HG03095 (cell line): ENCODE data around the gene AP1M2.
"Not testable (repeated sequence)": the region's sequence is repeated elsewhere in the genome, so short reads cannot be mapped to it uniquely, and the experiment has no call there.

Experiments
- ATAC-seq: cut with Tn5 transposase; IDR thresholded peaks from one replicate; pipeline ENCODE4 v1.9.1; 2021; ENCODE audit warnings: moderate library complexity; ENCODE audit not compliant: unreplicated experiment

Gene AP1M2

GRCh38 chr19:10602330-10603083, 15.4 kb upstream of the AP1M2 start:
- no peak for ATAC-seq

- no peak for ATAC-seq
These were observed 14.9 kb upstream of the AP1M2 start for GRCh38 chr19:10601999-10602329.

DNA sequence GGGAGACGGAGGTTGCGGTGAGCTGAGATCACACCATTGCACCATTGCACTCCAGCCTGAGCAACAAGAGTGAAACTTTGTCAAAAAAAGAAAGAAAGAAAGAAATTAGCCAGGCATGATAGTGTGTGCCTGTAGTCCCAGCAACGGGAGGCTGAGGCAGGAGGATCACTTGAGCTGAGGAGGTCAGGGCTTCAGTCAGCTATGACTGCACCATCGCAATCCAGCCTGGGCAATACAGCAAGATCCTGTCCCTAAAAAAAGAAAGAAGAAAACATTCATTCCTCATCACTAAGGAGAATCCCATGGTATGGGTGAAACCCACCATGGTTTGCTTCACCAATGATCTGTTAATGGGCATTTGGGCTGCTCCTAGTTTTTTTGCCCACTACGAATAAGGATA, 13.0 kb upstream of the AP1M2 start:
- no peak for ATAC-seq

DNA sequence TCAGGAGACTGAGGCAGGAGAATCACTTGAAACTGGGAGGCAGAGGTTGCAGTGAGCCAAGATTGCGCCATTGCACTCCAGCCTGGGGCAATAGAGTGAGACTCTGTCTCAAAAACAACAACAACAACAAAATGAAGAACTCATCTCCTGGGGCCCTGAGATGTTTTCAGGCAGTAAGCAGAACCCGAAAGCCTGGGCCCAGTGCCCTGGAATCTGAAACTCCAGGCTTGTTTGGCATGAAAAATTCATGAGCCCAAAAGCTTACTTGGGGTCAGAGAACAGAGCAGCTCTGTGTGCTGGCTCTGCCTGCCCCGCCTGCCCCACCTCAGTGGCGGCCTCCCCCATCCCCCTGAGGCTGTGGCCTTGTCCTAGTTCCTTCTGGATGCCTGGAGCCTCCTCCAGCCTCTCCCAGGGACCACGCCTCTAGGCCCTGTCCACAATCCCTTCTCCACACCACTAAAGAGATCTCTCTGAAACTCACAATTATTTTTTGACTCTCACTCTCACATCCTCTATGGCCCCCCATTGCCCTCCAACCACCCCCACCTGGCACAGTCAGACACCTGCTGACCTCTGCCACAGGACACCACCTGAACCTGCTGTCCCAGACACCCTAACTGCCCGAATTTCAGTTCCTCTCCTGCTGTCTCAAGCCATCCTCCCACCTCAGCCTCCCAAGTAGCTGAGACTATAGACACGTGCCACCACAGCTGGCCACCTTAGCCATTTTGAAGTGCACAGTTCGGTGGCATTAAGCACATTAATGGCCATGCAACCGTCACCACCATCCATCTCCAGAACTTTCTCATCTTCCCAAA, 6.9 kb upstream of the AP1M2 start:
- ATAC-seq, result no peak

DNA sequence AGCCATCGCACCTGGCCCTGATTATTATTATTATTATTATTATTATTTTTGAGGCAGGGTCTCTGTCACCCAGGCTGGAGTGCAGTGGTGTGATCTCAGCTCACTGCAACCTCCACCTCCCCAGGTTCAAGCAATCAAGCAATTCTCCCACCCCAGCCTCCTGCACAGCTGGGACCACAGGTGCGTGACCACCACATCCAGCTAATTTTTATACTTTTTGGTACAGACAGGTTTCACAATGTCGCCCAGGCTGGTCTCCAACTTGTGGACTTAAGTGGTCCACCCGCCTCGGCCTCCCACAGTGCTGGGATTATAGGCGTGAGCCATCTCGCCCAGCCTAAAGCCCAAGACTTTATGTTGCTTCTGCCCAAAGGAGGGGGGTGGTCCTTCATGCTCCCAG, 6.0 kb upstream of the AP1M2 start:
- no peak for ATAC-seq

- ATAC-seq, result no peak
These were observed 683 bp upstream of the AP1M2 start for GRCh38 chr19:10587839-10588150.

DNA sequence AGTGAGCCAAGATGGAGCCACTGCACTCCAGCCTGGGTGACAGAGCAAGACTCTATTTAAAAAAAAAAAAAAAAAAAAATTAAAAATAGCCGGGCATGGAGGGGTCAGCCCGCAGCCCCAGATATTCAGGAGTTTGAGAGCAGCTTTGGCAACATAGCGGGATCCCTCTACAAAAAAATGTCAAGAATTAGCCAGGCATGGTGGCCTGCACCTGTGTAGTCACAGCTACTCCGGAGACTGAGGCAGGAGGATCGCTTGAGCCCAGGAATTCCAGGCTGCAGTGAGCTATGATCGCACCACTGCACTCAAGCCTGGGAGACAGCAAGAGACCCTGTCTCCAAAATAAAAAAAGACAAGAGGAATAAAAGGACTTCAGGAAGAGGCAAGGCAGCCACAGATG, 716 bp downstream of the AP1M2 start:
- no peak for ATAC-seq

DNA sequence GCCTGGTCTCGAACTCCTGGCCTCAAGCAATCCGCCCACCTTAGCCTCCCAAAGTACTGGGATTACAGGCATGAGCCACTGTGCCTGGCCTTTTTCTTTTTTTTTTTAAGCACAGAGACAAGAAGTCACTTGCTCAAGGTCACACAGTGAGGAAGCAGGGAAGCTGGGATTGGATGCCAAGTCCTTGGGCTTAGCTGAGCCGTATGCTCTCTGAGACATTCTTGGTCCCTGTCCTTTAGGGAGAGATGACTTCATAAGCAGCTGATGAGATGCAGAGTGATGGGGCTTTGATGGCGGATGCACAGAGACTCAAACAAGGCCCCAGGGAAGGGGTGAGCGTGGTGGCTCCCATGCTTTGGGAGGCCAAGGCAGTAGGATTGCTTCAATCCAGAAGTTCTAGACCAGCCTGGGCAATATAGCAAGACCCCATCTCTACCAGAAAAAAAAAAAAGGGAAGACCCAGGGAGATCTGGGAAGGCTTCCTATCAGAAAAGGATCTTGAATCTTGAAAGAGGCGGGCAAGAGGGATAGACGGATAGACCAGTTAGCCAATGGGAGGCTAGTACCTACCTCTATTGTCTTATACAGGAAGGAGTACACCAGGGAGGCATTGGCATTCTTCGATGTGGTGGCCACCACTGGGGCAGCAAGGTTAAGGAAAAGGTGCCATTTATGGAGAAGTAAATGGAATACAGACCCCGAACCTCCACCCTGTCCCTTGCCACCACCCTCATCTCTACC, 3.9 kb downstream of the AP1M2 start:
- no peak for ATAC-seq

GRCh38 chr19:10582091-10582490, 5.0 kb downstream of the AP1M2 start:
- ATAC-seq, result no peak

GRCh38 chr19:10580979-10581631, 6.0 kb downstream of the AP1M2 start:
- ATAC-seq, result no peak

DNA sequence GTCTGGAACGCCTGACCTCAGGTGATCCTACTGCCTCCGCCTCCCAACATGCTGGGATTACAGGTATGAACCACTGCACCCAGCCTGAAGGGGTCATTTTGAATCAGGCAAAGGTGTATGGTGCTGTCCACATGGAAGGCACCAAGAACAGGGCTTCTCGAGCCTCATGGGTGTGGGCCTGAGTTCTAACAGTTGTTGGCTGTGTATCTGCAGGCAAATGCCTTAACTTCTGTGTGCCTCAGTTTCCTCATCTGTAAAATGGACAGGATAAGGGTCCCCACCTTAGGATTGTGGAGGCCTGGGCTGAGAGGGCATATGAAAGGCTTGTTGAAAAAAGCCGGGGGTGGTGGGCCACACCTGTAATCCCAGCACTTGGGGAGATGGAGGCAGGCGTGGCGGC, 9.2 kb downstream of the AP1M2 start:
- no peak for ATAC-seq

DNA sequence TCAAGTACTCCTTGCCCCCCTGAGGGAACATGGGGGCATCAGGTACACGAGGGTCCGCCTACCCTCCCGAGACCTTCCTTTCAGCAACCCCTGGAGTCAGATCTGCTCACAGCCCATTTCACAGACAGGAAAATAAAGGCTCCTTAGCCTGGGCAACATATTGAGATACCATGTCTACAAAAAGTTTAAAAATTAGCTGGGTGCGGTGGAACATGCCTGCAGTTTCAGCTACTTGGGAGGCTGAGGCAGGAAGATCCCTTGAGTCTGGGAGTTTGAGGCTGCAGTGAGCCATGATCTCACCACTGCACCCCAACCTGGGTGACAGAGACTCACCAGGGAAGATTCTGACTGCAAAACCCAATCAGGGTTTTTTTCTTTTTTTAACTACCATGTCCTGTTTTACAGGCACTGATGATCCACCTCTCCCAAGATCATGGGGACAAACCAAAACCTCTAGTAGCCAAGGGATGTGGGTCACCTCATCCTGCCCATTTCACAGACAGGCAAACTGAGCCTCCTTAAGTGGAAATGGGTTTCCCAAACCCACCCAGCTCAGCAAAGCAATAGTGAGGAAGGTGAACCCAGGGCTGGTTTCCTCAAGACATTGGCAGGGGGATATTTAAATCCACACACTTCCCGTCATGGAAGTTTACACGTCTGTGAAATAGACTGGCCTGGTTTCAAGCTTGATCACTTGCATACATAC, 11.9 kb downstream of the AP1M2 start:
- no peak for ATAC-seq

DNA sequence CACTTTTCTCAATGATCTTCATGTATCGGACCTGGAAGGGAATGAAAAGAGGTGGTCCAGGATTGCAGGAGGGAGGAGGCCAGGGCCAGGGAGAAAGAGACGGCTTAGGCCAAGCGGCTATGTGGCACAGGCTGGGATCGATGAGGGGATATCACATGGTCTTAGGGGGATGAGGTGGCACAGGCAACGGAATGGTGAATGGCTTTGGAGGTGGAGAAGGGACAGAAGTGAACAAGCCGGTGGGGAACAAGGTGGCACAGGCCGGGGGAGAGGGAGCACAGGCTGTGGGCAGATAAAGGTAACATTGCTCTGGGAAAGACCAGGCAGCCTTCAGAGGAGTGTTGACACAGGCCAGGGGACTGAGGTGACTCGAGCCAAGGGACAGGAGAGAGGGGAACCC, 12.7 kb downstream of the AP1M2 start:
- no peak for ATAC-seq

- not testable (repeated sequence) for ATAC-seq
These were observed 13.3 kb downstream of the AP1M2 start for GRCh38 chr19:10573793-10574192.

GRCh38 chr19:10568826-10569651, 18.1 kb downstream of the AP1M2 start, which contains the start of gene CDKN2D:
Gene CDKN2D, minus strand, starts transcription at chr19:10568979. Its CDS starts 326 bp downstream, at chr19:10568653.
- ATAC-seq, result peak; percentile 61

DNA sequence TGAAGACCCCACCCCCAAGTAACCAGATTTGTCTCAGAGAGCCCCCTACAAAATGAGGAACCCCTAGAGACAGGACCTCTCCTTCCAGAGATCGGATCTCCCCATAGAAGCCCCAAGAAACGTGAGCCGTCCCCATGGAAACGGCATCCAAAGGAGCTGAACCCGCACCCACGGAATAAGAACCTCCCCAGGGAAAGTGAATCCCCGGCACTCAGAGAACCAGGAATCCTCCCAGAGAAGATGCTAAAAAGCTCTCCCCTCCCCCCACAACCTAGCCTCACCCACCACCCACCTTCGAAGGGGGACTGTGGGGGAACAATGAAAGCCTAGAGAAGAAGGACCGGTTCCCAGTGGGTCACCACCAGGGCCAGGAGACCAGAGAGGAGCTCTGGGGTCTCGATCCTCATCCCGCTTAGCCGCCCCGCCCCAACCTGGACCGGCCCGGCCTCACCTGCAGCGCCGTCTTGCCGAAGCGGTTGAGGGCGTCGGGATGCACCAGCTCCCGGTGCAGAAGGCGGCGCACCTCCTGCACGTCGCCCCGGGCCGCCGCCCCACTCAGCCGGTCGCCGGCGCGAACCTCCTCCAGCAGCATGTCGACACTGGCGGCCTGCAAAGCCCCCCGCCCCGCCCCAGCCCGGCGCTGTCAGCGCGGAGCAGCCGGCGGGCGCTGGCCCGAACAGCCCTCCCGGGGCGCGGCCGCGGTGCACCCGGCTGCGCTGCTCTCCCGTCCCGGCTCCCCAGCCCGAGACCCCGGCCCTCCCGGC, 18.9 kb downstream of the AP1M2 start:
- ATAC-seq, result peak; percentile 0

GRCh38 chr19:10567656-10568055, 19.5 kb downstream of the AP1M2 start:
- ATAC-seq, result no peak

DNA sequence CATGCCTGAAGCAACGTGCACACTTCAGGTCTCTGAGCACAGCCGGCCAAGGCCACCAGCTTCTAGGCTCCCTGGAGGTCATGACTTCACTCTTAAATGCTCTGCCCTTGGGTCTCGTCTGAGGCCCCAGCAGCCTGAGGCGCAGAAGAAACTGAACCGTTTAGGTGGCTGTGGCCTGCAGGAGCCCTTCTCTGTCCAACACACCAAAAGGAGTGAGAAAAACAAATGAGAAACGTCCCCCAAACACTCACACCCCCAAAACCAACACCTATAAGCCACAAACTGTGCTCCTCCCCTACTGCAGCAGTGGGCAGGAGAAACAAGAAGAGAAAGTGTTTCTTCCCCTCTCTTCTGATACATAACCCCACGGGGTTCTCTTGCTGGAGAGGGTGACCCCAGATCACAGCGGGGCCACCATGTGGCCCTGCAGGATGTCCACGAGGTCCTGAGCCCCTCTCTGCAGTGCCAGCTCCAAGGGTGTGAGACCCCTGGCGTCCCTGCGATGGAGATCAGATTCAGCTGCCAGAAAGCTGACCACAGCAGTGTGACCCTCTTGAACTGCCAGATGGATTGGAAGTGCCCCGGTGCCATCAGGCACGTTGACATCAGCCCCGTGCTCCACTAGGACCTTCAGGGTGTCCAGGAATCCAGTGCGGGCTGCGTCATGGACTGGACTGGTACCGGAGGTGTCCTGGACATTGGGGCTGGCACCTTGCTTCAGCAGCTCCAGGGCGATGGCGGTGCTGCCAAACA, 20.3 kb downstream of the AP1M2 start:
- ATAC-seq, result no peak

GRCh38 chr19:10566408-10566657, 20.8 kb downstream of the AP1M2 start:
- ATAC-seq, result no peak
